T47D (cell line): ENCODE results near the gene TAF9.
"Not testable (repeated sequence)": the region's sequence is repeated elsewhere in the genome, so short reads cannot be mapped to it uniquely, and the experiment has no call there.

Experiments used
- DNase-seq, 2 experiments: peaks; one replicate each; pipeline versions ENCODE4 v3.0.0 to v3.0.0-alpha.2; 2011 to 2012; ENCODE audit warnings: low read depth in 1 of 2, low spot score in 1 of 2
- JUND ChIP-seq: IDR thresholded peaks from 2 replicates; pipeline ENCODE4 v1.6.1; 2012; ENCODE audit warnings: low read depth
- in situ Hi-C: cut with HindIII; loops from 2 replicates; pipeline ENCODE4 v1.10.0; 2016; ENCODE audit warnings: low sequenced_read_pairs, low pct_unique_long_range_greater_than_20kb

TAF9 gene

GRCh38 chr5:69369340-69370121 lies at the start of gene TAF9, which contains the start of the genes AK6 and RAD17:
Gene TAF9 (minus strand): TSS chr5:69369520. CDS start chr5:69365737, 3,783 bp downstream.
Gene AK6 (minus strand): TSS chr5:69369520. CDS start chr5:69369490, 30 bp downstream.
Gene RAD17 (plus strand): TSS chr5:69369818. CDS start chr5:69372209, 2,391 bp downstream.
- in situ Hi-C loops, result no loop called here

DNA sequence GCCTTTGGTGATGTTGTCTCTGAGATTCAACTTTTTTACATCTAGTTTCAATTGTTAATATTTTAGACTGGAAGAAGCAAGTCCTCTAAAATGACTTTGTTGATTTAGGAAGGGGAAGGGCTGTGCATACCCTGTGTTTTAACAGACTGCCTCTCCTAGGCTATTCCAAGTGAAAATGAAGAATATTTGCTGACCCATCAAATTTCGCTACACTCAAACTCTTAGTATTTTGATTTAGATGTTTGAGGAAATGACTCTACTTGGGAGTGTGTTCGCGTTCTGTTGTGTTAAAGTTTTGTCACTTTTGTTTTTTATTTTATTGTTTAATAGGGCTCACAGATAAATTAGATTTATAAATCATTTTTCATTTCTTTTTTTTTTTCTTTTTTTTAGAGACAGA lies 49.2 kb upstream of the TAF9 start:
- no peak for TF ChIP-seq JUND
- DNase-seq, result no peak
- in situ Hi-C loops, result no loop called here

More at GRCh38 chr5:69369340-69370121, at the start of gene TAF9, which contains the start of the genes AK6 and RAD17:
- DNase-seq, result peak; percentile 77 to 94
- no peak for TF ChIP-seq JUND

- in situ Hi-C loops, result no loop called here
- peak in 1 of 2 experiments; percentile 7 for DNase-seq
Observed at GRCh38 chr5:69416699-69417098, 47.4 kb upstream of the TAF9 start.

DNA sequence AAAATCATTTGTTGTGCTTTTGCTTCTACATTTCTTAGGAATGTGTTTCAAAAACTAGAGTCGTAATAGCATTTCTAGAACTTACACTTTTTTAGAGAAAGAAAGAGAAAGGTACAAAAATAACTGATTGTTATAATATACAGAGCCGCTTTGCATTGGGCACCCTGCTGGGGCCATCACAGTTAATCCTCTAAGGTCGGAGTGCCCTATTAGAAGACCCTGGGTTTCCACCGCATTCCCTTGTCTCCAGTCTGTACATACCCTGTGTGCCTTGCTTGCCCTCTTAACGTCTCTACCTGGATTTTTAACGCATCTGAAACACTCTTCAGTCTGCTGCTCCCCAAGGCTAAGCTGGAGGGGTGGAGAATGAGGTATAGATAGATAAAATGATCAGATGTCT lies 46.9 kb upstream of the TAF9 start:
- TF ChIP-seq JUND, result no peak
- in situ Hi-C loops, result no loop called here
- peak in 1 of 2 experiments; percentile 3 for DNase-seq

More at GRCh38 chr5:69416699-69417098, 47.4 kb upstream of the TAF9 start:
- TF ChIP-seq JUND, result no peak

GRCh38 chr5:69415584-69415958 lies 46.3 kb upstream of the TAF9 start:
- peak; percentile 46 to 55 for DNase-seq
- TF ChIP-seq JUND, result no peak
- in situ Hi-C loops, result no loop called here

DNA sequence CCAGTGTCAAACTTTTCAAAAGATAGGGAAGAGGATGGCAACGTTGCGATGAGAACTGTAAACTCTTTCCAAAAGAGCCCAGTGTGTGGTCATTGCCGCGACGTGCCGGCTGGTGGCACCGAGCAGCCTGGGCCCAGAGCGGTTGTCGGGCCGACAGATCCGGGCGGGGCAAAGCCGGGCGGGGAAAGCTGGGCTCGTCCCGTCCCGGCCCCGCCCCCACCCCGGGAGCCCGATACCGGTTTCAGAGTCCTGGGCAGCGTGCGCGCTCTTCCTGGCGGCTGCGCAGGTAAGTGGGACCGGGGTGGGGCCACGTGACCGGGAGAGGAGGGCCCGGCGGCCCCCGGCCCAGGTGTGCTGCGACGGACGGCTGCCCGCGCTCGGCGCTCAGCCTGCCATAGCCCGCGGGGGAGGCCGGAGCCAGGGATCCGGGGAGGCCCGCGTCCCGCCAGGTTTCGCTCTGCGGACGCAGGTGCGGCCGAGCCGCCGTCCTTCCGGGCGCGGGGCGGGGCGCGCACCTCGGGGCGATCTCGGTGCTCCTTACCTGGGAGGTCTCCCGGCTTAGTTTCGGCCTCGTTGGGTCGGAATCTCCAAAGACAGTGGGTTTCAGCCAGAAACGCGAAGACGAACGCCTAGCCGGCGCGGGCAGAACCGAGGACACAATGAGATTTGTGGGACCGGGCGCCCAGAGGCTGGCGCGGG lies 45.7 kb upstream of the TAF9 start, which contains the start of gene MARVELD2:
Gene MARVELD2, plus strand, starts transcription at position 232 of the 699 bp plus-strand sequence. CDS start 4,270 bp downstream, outside the sequence.
- no peak for TF ChIP-seq JUND
- peak; percentile 95 to 97 for DNase-seq
- in situ Hi-C loops, result no loop called here

DNA sequence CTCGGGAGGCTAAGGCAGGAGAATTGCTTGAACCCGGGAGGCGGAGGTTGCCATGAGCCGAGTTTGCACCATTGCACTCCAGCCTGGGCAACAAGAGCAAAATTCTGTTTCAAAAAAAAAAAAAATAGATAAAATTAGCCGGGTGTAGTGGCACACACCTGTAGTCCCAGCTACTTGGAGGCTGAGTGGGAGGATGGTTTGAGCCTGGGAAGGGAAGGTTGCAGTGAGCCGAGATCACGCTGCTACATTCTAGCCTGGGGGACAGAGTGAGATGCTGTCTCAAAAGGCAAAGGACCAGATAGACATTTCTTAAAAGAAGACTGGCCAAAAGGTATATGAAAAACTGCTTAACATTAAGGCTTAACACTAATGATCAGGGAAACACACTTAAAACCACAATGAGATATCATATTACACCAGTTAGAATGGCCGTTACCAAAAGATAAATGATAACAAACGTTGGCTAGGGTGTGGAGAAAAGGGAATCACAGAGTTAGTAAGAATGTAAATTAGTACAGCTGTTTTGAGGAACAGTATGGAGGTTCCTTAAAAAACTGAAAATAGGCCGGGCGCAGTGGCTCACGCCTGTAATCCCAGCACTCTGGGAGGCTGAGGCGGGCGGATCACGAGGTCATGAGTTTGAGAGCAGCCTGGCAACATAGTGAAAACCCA lies 35.5 kb upstream of the TAF9 start:
- no peak for DNase-seq
- in situ Hi-C loops, result no loop called here
- TF ChIP-seq JUND, result no peak

- no peak for TF ChIP-seq JUND
- no peak for DNase-seq
- in situ Hi-C loops, result no loop called here
Observed at GRCh38 chr5:69378376-69378775, 9.1 kb upstream of the TAF9 start.

- DNase-seq, result no peak
- no peak for TF ChIP-seq JUND
- in situ Hi-C loops, result no loop called here
Observed at GRCh38 chr5:69374911-69375446, 5.7 kb upstream of the TAF9 start.

GRCh38 chr5:69372394-69372793 lies 3.1 kb upstream of the TAF9 start:
- TF ChIP-seq JUND, result no peak
- in situ Hi-C loops, result no loop called here
- DNase-seq, result no peak

- DNase-seq, in situ Hi-C loops: not testable (repeated sequence)
Observed at GRCh38 chr5:69370335-69370734, 1.0 kb upstream of the TAF9 start.
